HG02981 (cell line): ENCODE data around the gene ARL4A.

Experiments
- ATAC-seq: cut with Tn5 transposase; IDR thresholded peaks from one replicate; pipeline ENCODE4 v1.9.1; 2021; ENCODE audit warnings: mild to moderate bottlenecking, moderate library complexity; ENCODE audit not compliant: unreplicated experiment

The ARL4A gene

GRCh38 chr7:12695965-12696364 lies 8.5 kb downstream of the ARL4A start:
- no peak for ATAC-seq

GRCh38 chr7:12699299-12699698 lies 11.9 kb downstream of the ARL4A start:
- ATAC-seq, result no peak

- no peak for ATAC-seq
Measured at GRCh38 chr7:12701433-12701832, 14.0 kb downstream of the ARL4A start.

GRCh38 chr7:12703881-12704280 lies 16.4 kb downstream of the ARL4A start:
- ATAC-seq, result no peak

GRCh38 chr7:12705878-12706277 lies 18.4 kb downstream of the ARL4A start:
- ATAC-seq, result no peak

- ATAC-seq, result no peak
Measured at GRCh38 chr7:12706900-12707536, 19.6 kb downstream of the ARL4A start.

- no peak for ATAC-seq
Measured at GRCh38 chr7:12708314-12708713, 20.9 kb downstream of the ARL4A start.

- no peak for ATAC-seq
Measured at GRCh38 chr7:12709726-12710502, 22.5 kb downstream of the ARL4A start.

GRCh38 chr7:12711124-12711523 lies 23.7 kb downstream of the ARL4A start:
- ATAC-seq, result no peak

GRCh38 chr7:12712236-12712635 lies 24.8 kb downstream of the ARL4A start:
- no peak for ATAC-seq

- ATAC-seq, result no peak
Measured at GRCh38 chr7:12713625-12714378, 26.4 kb downstream of the ARL4A start.

GRCh38 chr7:12714379-12714737 lies 26.9 kb downstream of the ARL4A start:
- no peak for ATAC-seq

- ATAC-seq, result no peak
Measured at GRCh38 chr7:12715372-12716133, 28.1 kb downstream of the ARL4A start.

GRCh38 chr7:12716134-12716681 lies 28.8 kb downstream of the ARL4A start:
- ATAC-seq, result no peak

GRCh38 chr7:12716722-12717121 lies 29.3 kb downstream of the ARL4A start:
- ATAC-seq, result no peak

- ATAC-seq, result no peak
Measured at GRCh38 chr7:12719141-12719919, 31.9 kb downstream of the ARL4A start.

- no peak for ATAC-seq
Measured at GRCh38 chr7:12719981-12720865, 32.8 kb downstream of the ARL4A start.

GRCh38 chr7:12721286-12721830 lies 33.9 kb downstream of the ARL4A start:
- no peak for ATAC-seq

GRCh38 chr7:12722136-12722535 lies 34.7 kb downstream of the ARL4A start:
- no peak for ATAC-seq
